ENCODE results near the gene LYRM4.

The LYRM4 gene

DNA sequence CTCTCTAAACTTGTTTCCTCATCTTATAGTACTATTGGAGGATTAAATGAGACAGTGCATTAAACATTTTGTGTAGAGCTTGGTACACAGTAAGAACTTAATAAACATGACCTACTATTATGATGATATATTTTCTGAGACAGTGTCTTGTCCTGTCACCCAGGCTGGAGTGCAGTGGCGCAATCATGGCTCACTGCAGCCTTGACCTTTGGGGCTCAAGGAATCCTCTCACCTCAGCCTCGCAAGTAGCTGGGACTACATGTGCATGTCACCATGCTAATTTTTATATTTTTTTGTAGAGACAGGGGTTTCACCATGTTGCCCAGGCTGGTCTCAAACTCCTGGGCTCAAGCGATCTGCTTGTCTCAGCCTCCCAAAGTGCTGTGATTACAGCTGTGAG, 72.1 kb downstream of the LYRM4 start:
- Histone ChIP-seq H4K20me1 (ENCODE audit: low read depth, low read length) (no peaks in the 10 kb centered on the region), H3F3A (ENCODE audit: insufficient read depth) (no peaks in the 10 kb centered on the region; the same call in 1 of the 2 replicates), H3K9ac (ENCODE audit: low read length) (no peak overlapping the region), H3K9me2 (replicated peaks; ENCODE audit: insufficient read depth, low read length) (no peaks in the 10 kb centered on the region), H3K4me2 (ENCODE audit: low read depth, low read length, poor library complexity, severe bottlenecking) (no peak overlapping the region), H3K4me3 (ENCODE audit: insufficient read depth, low read length, poor library complexity, severe bottlenecking) (no peak overlapping the region), H3K27me3 (ENCODE audit: low read length) (no peaks in the 10 kb centered on the region), H3K79me2 (ENCODE audit: insufficient read depth, low read length) (no peaks in the 10 kb centered on the region), H3K9me3 (ENCODE audit: insufficient read depth, low read length) (no peaks in the 10 kb centered on the region), H3K27ac (ENCODE audit: low read depth, low read length) (no peak overlapping the region), H2AFZ (ENCODE audit: low read depth, low read length, severe bottlenecking) (no peak overlapping the region), H3K36me3 (ENCODE audit: low read length) (no peaks in the 10 kb centered on the region)
- TF ChIP-seq, protein P1, sequence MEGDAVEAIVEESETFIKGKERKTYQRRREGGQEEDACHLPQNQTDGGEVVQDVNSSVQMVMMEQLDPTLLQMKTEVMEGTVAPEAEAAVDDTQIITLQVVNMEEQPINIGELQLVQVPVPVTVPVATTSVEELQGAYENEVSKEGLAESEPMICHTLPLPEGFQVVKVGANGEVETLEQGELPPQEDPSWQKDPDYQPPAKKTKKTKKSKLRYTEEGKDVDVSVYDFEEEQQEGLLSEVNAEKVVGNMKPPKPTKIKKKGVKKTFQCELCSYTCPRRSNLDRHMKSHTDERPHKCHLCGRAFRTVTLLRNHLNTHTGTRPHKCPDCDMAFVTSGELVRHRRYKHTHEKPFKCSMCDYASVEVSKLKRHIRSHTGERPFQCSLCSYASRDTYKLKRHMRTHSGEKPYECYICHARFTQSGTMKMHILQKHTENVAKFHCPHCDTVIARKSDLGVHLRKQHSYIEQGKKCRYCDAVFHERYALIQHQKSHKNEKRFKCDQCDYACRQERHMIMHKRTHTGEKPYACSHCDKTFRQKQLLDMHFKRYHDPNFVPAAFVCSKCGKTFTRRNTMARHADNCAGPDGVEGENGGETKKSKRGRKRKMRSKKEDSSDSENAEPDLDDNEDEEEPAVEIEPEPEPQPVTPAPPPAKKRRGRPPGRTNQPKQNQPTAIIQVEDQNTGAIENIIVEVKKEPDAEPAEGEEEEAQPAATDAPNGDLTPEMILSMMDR (IDR thresholded peaks at IDR 0.05; ENCODE audit: insufficient read depth, low read length, poor library complexity, severe bottlenecking): no peak

- H3K9me3 ChIP-seq (ENCODE audit: insufficient read depth, low read length): no peaks in the 10 kb centered on the region
- no peak overlapping the region for H3K27ac ChIP-seq (ENCODE audit: low read depth, low read length)
- no peaks in the 10 kb centered on the region for H3K9me2 ChIP-seq (replicated peaks; ENCODE audit: insufficient read depth, low read length)
- H4K20me1 ChIP-seq (ENCODE audit: low read depth, low read length): no peaks in the 10 kb centered on the region
- no peaks in the 10 kb centered on the region for H3K36me3 ChIP-seq (ENCODE audit: low read length)
- no peaks in the 10 kb centered on the region; the same call in 1 of the 2 replicates for H3F3A ChIP-seq (ENCODE audit: insufficient read depth)
- no peaks in the 10 kb centered on the region for H3K79me2 ChIP-seq (ENCODE audit: insufficient read depth, low read length)
- no peak overlapping the region for H2AFZ ChIP-seq (ENCODE audit: low read depth, low read length, severe bottlenecking)
- no peaks in the 10 kb centered on the region for H3K27me3 ChIP-seq (ENCODE audit: low read length)
- no peak overlapping the region for H3K9ac ChIP-seq (ENCODE audit: low read length)
- no peak overlapping the region for H3K4me3 ChIP-seq (ENCODE audit: insufficient read depth, low read length, poor library complexity, severe bottlenecking)
- TF ChIP-seq, protein P1 (IDR thresholded peaks at IDR 0.05; ENCODE audit: insufficient read depth, low read length, poor library complexity, severe bottlenecking): no peak
- no peak for TF ChIP-seq EZH2phosphoT487 (conservative IDR thresholded peaks at IDR 0.05; ENCODE audit: low read length)
- H3K4me2 ChIP-seq (ENCODE audit: low read depth, low read length, poor library complexity, severe bottlenecking): no peak overlapping the region
Measured at GRCh38 chr6:5184878-5185277, 75.9 kb downstream of the LYRM4 start.

- TF ChIP-seq, protein P1 (IDR thresholded peaks at IDR 0.05; ENCODE audit: insufficient read depth, low read length, poor library complexity, severe bottlenecking): no peak
- no peak for TF ChIP-seq EZH2phosphoT487 (conservative IDR thresholded peaks at IDR 0.05; ENCODE audit: low read length)
- H3K36me3 ChIP-seq (ENCODE audit: low read length): no peaks in the 10 kb centered on the region
- H3K79me2 ChIP-seq (ENCODE audit: insufficient read depth, low read length): no peaks in the 10 kb centered on the region
- H3K9me2 ChIP-seq (replicated peaks; ENCODE audit: insufficient read depth, low read length): no peaks in the 10 kb centered on the region
- no peak overlapping the region for H3K9ac ChIP-seq (ENCODE audit: low read length)
- no peaks in the 10 kb centered on the region for H4K20me1 ChIP-seq (ENCODE audit: low read depth, low read length)
- H3K9me3 ChIP-seq (ENCODE audit: insufficient read depth, low read length): no peaks in the 10 kb centered on the region
- no peaks in the 10 kb centered on the region for H3K27me3 ChIP-seq (ENCODE audit: low read length)
- H3K27ac ChIP-seq (ENCODE audit: low read depth, low read length): no peak overlapping the region
- H3F3A ChIP-seq (ENCODE audit: insufficient read depth): no peaks in the 10 kb centered on the region
- no peak overlapping the region for H3K4me3 ChIP-seq (ENCODE audit: insufficient read depth, low read length, poor library complexity, severe bottlenecking)
- H3K4me2 ChIP-seq (ENCODE audit: low read depth, low read length, poor library complexity, severe bottlenecking): no peak overlapping the region
- H2AFZ ChIP-seq (ENCODE audit: low read depth, low read length, severe bottlenecking): no peak overlapping the region
Measured at GRCh38 chr6:5184218-5184617, 76.5 kb downstream of the LYRM4 start.

Data from SU-DHL-6 (cell line).